H1 (cell line): ENCODE results near the gene MLNR. TPM values are rescaled to one million over a fixed set of nuclear protein-coding genes. Genes with fewer than 3 reads are reported as not detected.

ENCODE experiments used
- CHD7 ChIP-seq: fragments of 300-600 bp; sonication (generic); IDR thresholded peaks from 2 replicates; pipeline ENCODE4 v1.7.1; 2012; ENCODE audit warnings: low read length, moderate library complexity, mild to moderate bottlenecking, inconsistent platforms; ENCODE audit not compliant: insufficient replicate concordance
- FOSL1 ChIP-seq: IDR thresholded peaks from 2 replicates; pipeline ENCODE4 v1.6.1; 2011; ENCODE audit warnings: mild to moderate bottlenecking, low read depth, low read length, moderate library complexity; ENCODE audit not compliant: insufficient read depth
- JUN ChIP-seq: IDR thresholded peaks from 2 replicates; pipeline ENCODE4 v1.6.1; 2011; ENCODE audit warnings: low read depth, mild to moderate bottlenecking, improper control_type of control experiment, low read length
- JUND ChIP-seq: IDR thresholded peaks from 2 replicates; pipeline ENCODE4 v1.6.1; 2011; ENCODE audit warnings: mild to moderate bottlenecking, improper control_type of control experiment, low read length
- KDM5A ChIP-seq: fragments of 200-600 bp; IDR thresholded peaks from 2 replicates; pipeline ENCODE4 v1.7.1; 2012; ENCODE audit warnings: mild to moderate bottlenecking, low read length, inconsistent platforms, mixed read lengths
- NANOG ChIP-seq: IDR thresholded peaks from 2 replicates; pipeline ENCODE4 v1.6.1; 2011; ENCODE audit warnings: low read length, low read depth, mild to moderate bottlenecking, inconsistent platforms; ENCODE audit not compliant: insufficient read depth, poor library complexity, severe bottlenecking
- NRF1 ChIP-seq: IDR thresholded peaks from 2 replicates; pipeline ENCODE4 v1.6.1; 2011; ENCODE audit warnings: mild to moderate bottlenecking, low read depth, low read length, improper control_type of control experiment
- RAD21 ChIP-seq, 2 experiments: IDR thresholded peaks in 1 of 2; conservative IDR thresholded peaks in 1 of 2; 2 replicates each; pipeline ENCODE4 v1.6.1; 2011; ENCODE audit warnings: low read depth in 2 of 2, low read length in 2 of 2, improper control_type of control experiment in 1 of 2, inconsistent platforms in 1 of 2, mild to moderate bottlenecking in 1 of 2, moderate library complexity in 1 of 2
- TAF1 ChIP-seq: IDR thresholded peaks from 2 replicates; pipeline ENCODE4 v1.6.1; 2011; ENCODE audit warnings: mild to moderate bottlenecking, low read depth, low read length
- TBP ChIP-seq: IDR thresholded peaks from 2 replicates; pipeline ENCODE4 v1.6.1; 2011; ENCODE audit warnings: low read depth, low read length, improper control_type of control experiment
- polyA plus RNA-seq, 7 experiments: library from polyadenylated mRNA; depleted of rRNA in 3 of 7; stranded (reverse) in 5 of 7; unstranded in 2 of 7; fragments of >200 nt in 5 of 7; fragments of 200-250 nt in 2 of 7; gene quantifications; 1 replicate in 5 of 7; 2 replicates in 1 of 7; 4 replicates in 1 of 7; pipeline versions ENCODE4 v1.2.1 to v1.2.3, GENCODE V29; 2011 to 2013; ENCODE audit warnings: missing spikeins in 2 of 7, mixed read lengths in 2 of 7
- total RNA-seq: library from RNA; stranded (reverse); fragmentation: NEBNext Ultra II Directional; extraction: Animal tissue kit (Norgen Biotek cat#: 25700); gene quantifications from 2 replicates; pipeline ENCODE4 v1.2.1, GENCODE V29; 2021

MLNR gene
- total and polyA plus RNA-seq, 2 of the 8 experiments (the other 6 are each of a cell fraction or from before 2014, with no cell fraction given) = 0.24 to 0.29 TPM

GRCh38 chr13:49246850-49247642, 26.9 kb downstream of the MLNR start (continued):
- TF ChIP-seq CHD7 (no peak), FOSL1 (no peak), JUND (no peak), TBP (no peak), JUN (no peak), KDM5A (no peak), RAD21 (IDR thresholded peaks at IDR 0.05 in 1 of 2, conservative IDR thresholded peaks at IDR 0.05 in 1 of 2; ENCODE audit: low read depth in 2 of 2, low read length in 2 of 2) (no peak), NANOG (no peak), TAF1 (no peak), NRF1 (no peak)
